Fibroblast of the aortic adventitia (primary cell): ENCODE data around the gene MAGOHB. TPM values are rescaled to one million over a fixed set of nuclear protein-coding genes. Genes with fewer than 3 reads are reported as not detected.
A peak's percentile ranks its signal among the peaks of the same experiment; 100 is the strongest.
"Not testable (repeated sequence)": the region's sequence is repeated elsewhere in the genome, so short reads cannot be mapped to it uniquely, and the experiment has no call there.

Experiments used
- DNase-seq: peaks from one replicate; pipeline ENCODE4 v3.0.0-alpha.2; 2010; ENCODE audit warnings: low read depth
- H3K4me3 ChIP-seq: 2 replicates; pipeline ENCODE4 v1.5.1; 2011; ENCODE audit warnings: low read depth, mild to moderate bottlenecking, control low read depth, low read length, moderate library complexity
- total RNA-seq: library from RNA; depleted of rRNA; stranded (reverse); fragments of >200 nt; gene quantifications from 2 replicates; pipeline ENCODE4 v1.2.3, GENCODE V29; 2012; ENCODE audit warnings: low replicate concordance
- TF ChIP-seq, protein P1 (sequence below): IDR thresholded peaks from 2 replicates; pipeline ENCODE4 v1.5.1; 2011; ENCODE audit warnings: mild to moderate bottlenecking, low read length, control low read depth, inconsistent platforms; ENCODE audit not compliant: insufficient read depth

The MAGOHB gene
- total RNA-seq = 31.7 and 36.6 TPM in 2 replicates

GRCh38 chr12:10613349-10614055, at the start of gene MAGOHB:
Gene MAGOHB, minus strand, starts transcription at chr12:10613609. Its CDS starts 77 bp downstream, at chr12:10613532.
- TF ChIP-seq, protein P1, sequence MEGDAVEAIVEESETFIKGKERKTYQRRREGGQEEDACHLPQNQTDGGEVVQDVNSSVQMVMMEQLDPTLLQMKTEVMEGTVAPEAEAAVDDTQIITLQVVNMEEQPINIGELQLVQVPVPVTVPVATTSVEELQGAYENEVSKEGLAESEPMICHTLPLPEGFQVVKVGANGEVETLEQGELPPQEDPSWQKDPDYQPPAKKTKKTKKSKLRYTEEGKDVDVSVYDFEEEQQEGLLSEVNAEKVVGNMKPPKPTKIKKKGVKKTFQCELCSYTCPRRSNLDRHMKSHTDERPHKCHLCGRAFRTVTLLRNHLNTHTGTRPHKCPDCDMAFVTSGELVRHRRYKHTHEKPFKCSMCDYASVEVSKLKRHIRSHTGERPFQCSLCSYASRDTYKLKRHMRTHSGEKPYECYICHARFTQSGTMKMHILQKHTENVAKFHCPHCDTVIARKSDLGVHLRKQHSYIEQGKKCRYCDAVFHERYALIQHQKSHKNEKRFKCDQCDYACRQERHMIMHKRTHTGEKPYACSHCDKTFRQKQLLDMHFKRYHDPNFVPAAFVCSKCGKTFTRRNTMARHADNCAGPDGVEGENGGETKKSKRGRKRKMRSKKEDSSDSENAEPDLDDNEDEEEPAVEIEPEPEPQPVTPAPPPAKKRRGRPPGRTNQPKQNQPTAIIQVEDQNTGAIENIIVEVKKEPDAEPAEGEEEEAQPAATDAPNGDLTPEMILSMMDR = no peak
- peak; percentile 97 for DNase-seq
- peak within 1 kb of the TSS; percentile 96 for H3K4me3 ChIP-seq

GRCh38 chr12:10661338-10661737, 47.9 kb upstream of the MAGOHB start:
- H3K4me3 ChIP-seq = no peak overlapping the region
- DNase-seq = peak; percentile 26
- TF ChIP-seq, protein P1 = no peak

DNA sequence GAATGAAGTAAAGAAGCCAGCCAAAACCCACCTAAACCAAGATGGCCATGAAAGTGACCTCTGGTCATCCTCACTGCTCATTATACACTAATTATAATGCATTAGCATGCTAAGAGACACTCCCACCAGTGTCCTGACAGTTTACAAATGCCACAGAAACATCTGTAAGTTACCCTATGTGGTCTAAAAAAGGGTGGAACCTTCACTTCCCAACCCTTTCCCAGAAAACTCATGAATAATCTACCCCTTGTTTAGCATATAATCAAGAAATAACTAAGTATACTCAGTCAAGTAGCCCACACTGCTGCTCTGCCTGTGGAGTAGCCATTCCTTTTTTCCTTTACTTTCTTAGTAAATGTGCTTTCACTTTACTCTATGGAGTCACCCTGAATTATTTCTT, 40.6 kb upstream of the MAGOHB start:
- no peak for DNase-seq
- TF ChIP-seq, protein P1 = no peak
- H3K4me3 ChIP-seq = no peak overlapping the region

- H3K4me3 ChIP-seq = no peak overlapping the region
- peak; percentile 27 for DNase-seq
- TF ChIP-seq, protein P1 = no peak
These were observed 38.8 kb upstream of the MAGOHB start for GRCh38 chr12:10652192-10652591.

- H3K4me3 ChIP-seq, DNase-seq: not testable (repeated sequence)
These were observed 33.2 kb upstream of the MAGOHB start for GRCh38 chr12:10646576-10646975.

GRCh38 chr12:10645910-10646309, 32.5 kb upstream of the MAGOHB start:
- TF ChIP-seq, protein P1 = no peak
- H3K4me3 ChIP-seq = no peak overlapping the region
- no peak for DNase-seq

DNA sequence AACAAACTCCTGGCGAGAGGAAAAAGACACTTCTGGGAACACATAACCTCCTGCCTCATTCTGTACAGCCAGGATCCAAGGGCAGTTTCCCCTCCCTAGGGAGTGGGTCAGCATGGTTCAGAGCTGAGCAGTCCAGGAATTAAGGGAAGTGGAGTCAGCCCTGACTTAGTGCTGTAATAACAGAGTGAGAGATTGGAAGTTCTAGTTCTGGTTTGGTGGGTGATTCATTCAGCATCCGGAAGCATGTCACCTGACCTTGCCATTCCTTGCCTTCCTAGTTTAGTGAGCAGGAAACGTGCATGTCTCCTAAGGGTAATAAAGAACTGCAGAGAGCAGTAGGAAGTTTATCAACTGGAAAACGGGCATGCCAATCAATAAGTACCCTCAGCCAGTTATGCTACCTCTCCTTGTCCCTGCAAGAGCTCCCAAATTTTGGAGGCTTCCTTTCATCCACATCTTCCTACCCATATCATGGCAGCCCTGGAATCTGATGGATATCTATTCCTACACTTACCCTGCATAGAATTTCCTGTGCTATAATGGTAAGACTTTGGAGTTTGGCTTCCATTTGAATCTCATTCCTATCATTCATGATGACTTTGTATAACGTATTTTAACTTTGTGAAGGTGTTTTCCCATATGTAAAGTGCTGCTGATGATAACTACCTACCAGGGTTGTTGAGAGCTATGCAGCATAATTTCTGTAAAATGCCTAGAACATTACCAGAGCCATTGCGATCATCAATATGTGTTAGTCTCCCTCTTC, 28.5 kb upstream of the MAGOHB start:
- no peak overlapping the region for H3K4me3 ChIP-seq
- DNase-seq = peak; percentile 65
- TF ChIP-seq, protein P1 = no peak
